ENCODE measurements around the gene GLTP. TPM values are rescaled to one million over a fixed set of nuclear protein-coding genes. Genes with fewer than 3 reads are reported as not detected.

The GLTP gene
- total and polyA plus RNA-seq, 4 donors: 8.5 to 12.8 (median 8.7) TPM

DNA sequence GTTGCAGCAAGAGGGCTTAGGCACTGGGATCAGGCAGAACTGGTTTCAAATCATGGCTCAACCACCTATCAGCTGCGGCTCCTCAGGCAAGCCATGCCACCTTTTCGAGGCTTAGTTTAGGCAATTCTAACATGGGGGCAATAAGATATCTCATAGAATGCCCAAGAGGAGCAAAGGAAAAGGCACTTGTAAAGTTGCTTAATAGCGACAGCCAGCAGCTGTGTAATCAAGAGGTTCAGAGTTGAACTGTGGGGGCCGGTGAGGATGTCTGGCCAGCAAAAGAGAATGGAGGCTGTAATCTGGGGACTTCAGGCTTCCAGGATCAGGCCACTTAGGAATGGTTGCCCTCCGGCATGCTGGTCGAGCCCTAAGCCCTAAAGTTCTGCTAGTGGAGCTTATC lies 16.7 kb upstream of the GLTP start:
- no peak overlapping the region for H3K4me3 ChIP-seq (ENCODE audit: low read depth in 1 of 3, low read length in 3 of 3)
- H3K9me3 ChIP-seq (ENCODE audit: control insufficient read depth in 4 of 4, low read length in 3 of 4): no peaks in the 10 kb centered on the region
- TF ChIP-seq FOXA1 (IDR thresholded peaks at IDR 0.05) (no peak), RAD21 (IDR thresholded peaks at IDR 0.05) (no peak), SP1 (IDR thresholded peaks at IDR 0.05) (no peak), FOXA2 (IDR thresholded peaks at IDR 0.05) (no peak), GABPA (IDR thresholded peaks at IDR 0.05 in 1 of 2, conservative IDR thresholded peaks at IDR 0.05 in 1 of 2) (no peak), EGR1 (IDR thresholded peaks at IDR 0.05; ENCODE audit: low read depth in 2 of 2) (no peak), HNF4A (conservative IDR thresholded peaks at IDR 0.05) (no peak), YY1 (IDR thresholded peaks at IDR 0.05) (no peak), NR2F2 (IDR thresholded peaks at IDR 0.05) (no peak), RXRA (IDR thresholded peaks at IDR 0.05) (no peak), TAF1 (conservative IDR thresholded peaks at IDR 0.05) (no peak)
- TF ChIP-seq, protein P1, sequence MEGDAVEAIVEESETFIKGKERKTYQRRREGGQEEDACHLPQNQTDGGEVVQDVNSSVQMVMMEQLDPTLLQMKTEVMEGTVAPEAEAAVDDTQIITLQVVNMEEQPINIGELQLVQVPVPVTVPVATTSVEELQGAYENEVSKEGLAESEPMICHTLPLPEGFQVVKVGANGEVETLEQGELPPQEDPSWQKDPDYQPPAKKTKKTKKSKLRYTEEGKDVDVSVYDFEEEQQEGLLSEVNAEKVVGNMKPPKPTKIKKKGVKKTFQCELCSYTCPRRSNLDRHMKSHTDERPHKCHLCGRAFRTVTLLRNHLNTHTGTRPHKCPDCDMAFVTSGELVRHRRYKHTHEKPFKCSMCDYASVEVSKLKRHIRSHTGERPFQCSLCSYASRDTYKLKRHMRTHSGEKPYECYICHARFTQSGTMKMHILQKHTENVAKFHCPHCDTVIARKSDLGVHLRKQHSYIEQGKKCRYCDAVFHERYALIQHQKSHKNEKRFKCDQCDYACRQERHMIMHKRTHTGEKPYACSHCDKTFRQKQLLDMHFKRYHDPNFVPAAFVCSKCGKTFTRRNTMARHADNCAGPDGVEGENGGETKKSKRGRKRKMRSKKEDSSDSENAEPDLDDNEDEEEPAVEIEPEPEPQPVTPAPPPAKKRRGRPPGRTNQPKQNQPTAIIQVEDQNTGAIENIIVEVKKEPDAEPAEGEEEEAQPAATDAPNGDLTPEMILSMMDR (IDR thresholded peaks at IDR 0.05; ENCODE audit: low read depth, low read length, missing input control): no peak
- TF ChIP-seq, protein P2, sequence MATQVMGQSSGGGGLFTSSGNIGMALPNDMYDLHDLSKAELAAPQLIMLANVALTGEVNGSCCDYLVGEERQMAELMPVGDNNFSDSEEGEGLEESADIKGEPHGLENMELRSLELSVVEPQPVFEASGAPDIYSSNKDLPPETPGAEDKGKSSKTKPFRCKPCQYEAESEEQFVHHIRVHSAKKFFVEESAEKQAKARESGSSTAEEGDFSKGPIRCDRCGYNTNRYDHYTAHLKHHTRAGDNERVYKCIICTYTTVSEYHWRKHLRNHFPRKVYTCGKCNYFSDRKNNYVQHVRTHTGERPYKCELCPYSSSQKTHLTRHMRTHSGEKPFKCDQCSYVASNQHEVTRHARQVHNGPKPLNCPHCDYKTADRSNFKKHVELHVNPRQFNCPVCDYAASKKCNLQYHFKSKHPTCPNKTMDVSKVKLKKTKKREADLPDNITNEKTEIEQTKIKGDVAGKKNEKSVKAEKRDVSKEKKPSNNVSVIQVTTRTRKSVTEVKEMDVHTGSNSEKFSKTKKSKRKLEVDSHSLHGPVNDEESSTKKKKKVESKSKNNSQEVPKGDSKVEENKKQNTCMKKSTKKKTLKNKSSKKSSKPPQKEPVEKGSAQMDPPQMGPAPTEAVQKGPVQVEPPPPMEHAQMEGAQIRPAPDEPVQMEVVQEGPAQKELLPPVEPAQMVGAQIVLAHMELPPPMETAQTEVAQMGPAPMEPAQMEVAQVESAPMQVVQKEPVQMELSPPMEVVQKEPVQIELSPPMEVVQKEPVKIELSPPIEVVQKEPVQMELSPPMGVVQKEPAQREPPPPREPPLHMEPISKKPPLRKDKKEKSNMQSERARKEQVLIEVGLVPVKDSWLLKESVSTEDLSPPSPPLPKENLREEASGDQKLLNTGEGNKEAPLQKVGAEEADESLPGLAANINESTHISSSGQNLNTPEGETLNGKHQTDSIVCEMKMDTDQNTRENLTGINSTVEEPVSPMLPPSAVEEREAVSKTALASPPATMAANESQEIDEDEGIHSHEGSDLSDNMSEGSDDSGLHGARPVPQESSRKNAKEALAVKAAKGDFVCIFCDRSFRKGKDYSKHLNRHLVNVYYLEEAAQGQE (IDR thresholded peaks at IDR 0.05): no peak
- TF ChIP-seq, protein P3, sequence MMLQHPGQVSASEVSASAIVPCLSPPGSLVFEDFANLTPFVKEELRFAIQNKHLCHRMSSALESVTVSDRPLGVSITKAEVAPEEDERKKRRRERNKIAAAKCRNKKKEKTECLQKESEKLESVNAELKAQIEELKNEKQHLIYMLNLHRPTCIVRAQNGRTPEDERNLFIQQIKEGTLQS (IDR thresholded peaks at IDR 0.05): no peak
- TF ChIP-seq, protein P4, sequence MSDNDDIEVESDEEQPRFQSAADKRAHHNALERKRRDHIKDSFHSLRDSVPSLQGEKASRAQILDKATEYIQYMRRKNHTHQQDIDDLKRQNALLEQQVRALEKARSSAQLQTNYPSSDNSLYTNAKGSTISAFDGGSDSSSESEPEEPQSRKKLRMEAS (IDR thresholded peaks at IDR 0.05): no peak
- TF ChIP-seq, protein P5, sequence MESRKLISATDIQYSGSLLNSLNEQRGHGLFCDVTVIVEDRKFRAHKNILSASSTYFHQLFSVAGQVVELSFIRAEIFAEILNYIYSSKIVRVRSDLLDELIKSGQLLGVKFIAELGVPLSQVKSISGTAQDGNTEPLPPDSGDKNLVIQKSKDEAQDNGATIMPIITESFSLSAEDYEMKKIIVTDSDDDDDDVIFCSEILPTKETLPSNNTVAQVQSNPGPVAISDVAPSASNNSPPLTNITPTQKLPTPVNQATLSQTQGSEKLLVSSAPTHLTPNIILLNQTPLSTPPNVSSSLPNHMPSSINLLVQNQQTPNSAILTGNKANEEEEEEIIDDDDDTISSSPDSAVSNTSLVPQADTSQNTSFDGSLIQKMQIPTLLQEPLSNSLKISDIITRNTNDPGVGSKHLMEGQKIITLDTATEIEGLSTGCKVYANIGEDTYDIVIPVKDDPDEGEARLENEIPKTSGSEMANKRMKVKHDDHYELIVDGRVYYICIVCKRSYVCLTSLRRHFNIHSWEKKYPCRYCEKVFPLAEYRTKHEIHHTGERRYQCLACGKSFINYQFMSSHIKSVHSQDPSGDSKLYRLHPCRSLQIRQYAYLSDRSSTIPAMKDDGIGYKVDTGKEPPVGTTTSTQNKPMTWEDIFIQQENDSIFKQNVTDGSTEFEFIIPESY (IDR thresholded peaks at IDR 0.05): no peak
- H3K4me1 ChIP-seq (ENCODE audit: control insufficient read depth in 4 of 4, insufficient read depth in 4 of 4, low read length in 3 of 4): peaks cover 1 to 16% (median 10%) of the 10 kb centered on the region in 4 donors
- WGBS: 91% methylated on average over 6 of the region's 6 CpGs
- H3K27ac ChIP-seq (ENCODE audit: low read depth in 1 of 2, low read length in 2 of 2): no peak overlapping the region
- DNase-seq (ENCODE audit: low spot score): no peak
- H3K9ac ChIP-seq (ENCODE audit: low read depth in 1 of 2, low read length in 2 of 2): no peak overlapping the region
- no peaks in the 10 kb centered on the region for H3K27me3 ChIP-seq (ENCODE audit: control insufficient read depth in 4 of 4, insufficient read depth in 4 of 4, low read length in 3 of 4)
- H3K36me3 ChIP-seq (ENCODE audit: control insufficient read depth in 4 of 4, insufficient read depth in 3 of 4, low read depth in 1 of 4, low read length in 3 of 4): no peaks in the 10 kb centered on the region

DNA sequence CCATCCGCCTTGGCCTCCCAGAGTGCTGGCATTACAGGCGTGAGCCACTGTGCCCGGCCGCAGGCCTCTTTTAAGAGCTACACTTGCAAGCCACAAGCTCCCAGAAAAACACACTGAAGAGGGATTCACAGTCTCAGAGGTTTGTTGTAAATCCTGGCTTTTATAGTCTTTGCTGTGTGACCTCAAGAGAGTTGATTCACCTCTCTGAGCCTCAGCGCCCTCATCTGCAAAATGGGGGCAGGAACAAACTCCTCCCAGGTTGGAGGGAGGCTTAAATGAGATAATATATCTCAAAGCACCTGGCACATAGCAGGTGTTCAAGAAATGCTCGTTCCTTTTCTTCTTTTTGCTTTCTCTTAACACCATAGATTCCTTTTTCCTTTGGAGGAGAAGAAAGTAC lies 15.8 kb upstream of the GLTP start:
- peaks cover 1 to 8% (median 6%) of the 10 kb centered on the region in 4 donors for H3K4me1 ChIP-seq (ENCODE audit: control insufficient read depth in 4 of 4, insufficient read depth in 4 of 4, low read length in 3 of 4)
- no peak for DNase-seq (ENCODE audit: low spot score)
- H3K9ac ChIP-seq (ENCODE audit: low read depth in 1 of 2, low read length in 2 of 2): no peak overlapping the region
- H3K27me3 ChIP-seq (ENCODE audit: control insufficient read depth in 4 of 4, insufficient read depth in 4 of 4, low read length in 3 of 4): no peaks in the 10 kb centered on the region
- H3K27ac ChIP-seq (ENCODE audit: low read depth in 1 of 2, low read length in 2 of 2): no peak overlapping the region
- no peaks in the 10 kb centered on the region for H3K9me3 ChIP-seq (ENCODE audit: control insufficient read depth in 4 of 4, low read length in 3 of 4)
- no peak overlapping the region for H3K4me3 ChIP-seq (ENCODE audit: low read depth in 1 of 3, low read length in 3 of 3)
- 93% methylated on average over 6 of the region's 6 CpGs for WGBS
- H3K36me3 ChIP-seq (ENCODE audit: control insufficient read depth in 4 of 4, insufficient read depth in 3 of 4, low read depth in 1 of 4, low read length in 3 of 4): no peaks in the 10 kb centered on the region
- TF ChIP-seq SP1 (IDR thresholded peaks at IDR 0.05): no peak
- TF ChIP-seq, protein P2 (IDR thresholded peaks at IDR 0.05): no peak
- no peak for TF ChIP-seq FOXA1 (IDR thresholded peaks at IDR 0.05)
- TF ChIP-seq TAF1 (conservative IDR thresholded peaks at IDR 0.05): no peak
- TF ChIP-seq, protein P5 (IDR thresholded peaks at IDR 0.05): no peak
- TF ChIP-seq, protein P4 (IDR thresholded peaks at IDR 0.05): no peak
